SK-N-SH (cell line): ENCODE measurements around the gene TBL3. TPM values are rescaled to one million over a fixed set of nuclear protein-coding genes. Genes with fewer than 3 reads are reported as not detected.

Source experiments
- CTCF ChIA-PET: fragments of 300-600, 350-600 bp; formaldehyde crosslinking; extraction: SDS; loops from one replicate; lab custom pipeline; 2021; lab: Yijun Ruan, JAX
- POLR2A ChIA-PET: fragments of 350-600 bp; sonication (Branson Sonifier 250); formaldehyde crosslinking; extraction: SDS; loops from one replicate; lab custom pipeline; 2020; ENCODE audit warnings: antibody characterized with exemption, inconsistent platforms; lab: Yijun Ruan, JAX
- DNase-seq: peaks from one replicate; pipeline ENCODE4 v3.0.0; 2012
- H2AFZ ChIP-seq: fragments of 200-600 bp; sonication (generic); 2 replicates; pipeline ENCODE4 v1.8.1; 2016; ENCODE audit warnings: antibody characterized with exemption, mild to moderate bottlenecking, low read depth
- H3F3A ChIP-seq: fragments of 200-600 bp; sonication (generic); replicated peaks from 2 replicates; pipeline ENCODE3; 2016; ENCODE audit warnings: antibody characterized with exemption, mild to moderate bottlenecking; ENCODE audit not compliant: insufficient read depth
- H3K27ac ChIP-seq, 2 experiments: fragments of 200-500 bp in 1 of 2; fragments of 200-600 bp in 1 of 2; sonication (Bioruptor generic) in 1 of 2; sonication (generic), shearing (Covaris generic) in 1 of 2; 2 replicates each; pipeline versions ENCODE4 v1.5.1 to v1.6.1; 2014 to 2016; ENCODE audit warnings: low read depth in 2 of 2, inconsistent platforms in 1 of 2, low read length in 1 of 2, mild to moderate bottlenecking in 1 of 2, mixed read lengths in 1 of 2
- H3K27me3 ChIP-seq: fragments of 200-600 bp; sonication (generic), shearing (Covaris generic); 2 replicates; pipeline ENCODE4 v1.6.1; 2016; ENCODE audit warnings: mixed run types; ENCODE audit not compliant: insufficient read depth
- H3K36me3 ChIP-seq, 2 experiments: fragments of 200-500 bp in 1 of 2; fragments of 200-600 bp in 1 of 2; sonication (Bioruptor generic) in 1 of 2; sonication (generic) in 1 of 2; replicated peaks in 1 of 2; 2 replicates each; pipeline versions ENCODE3 to v1.5.1; 2014 to 2016; ENCODE audit warnings: low read length in 1 of 2, mild to moderate bottlenecking in 1 of 2; ENCODE audit not compliant: insufficient read depth in 2 of 2, control insufficient read depth in 1 of 2
- H3K4me1 ChIP-seq, 2 experiments: fragments of 200-500 bp in 1 of 2; fragments of 200-600 bp in 1 of 2; sonication (Bioruptor generic) in 1 of 2; sonication (generic), shearing (Covaris generic) in 1 of 2; 2 replicates each; pipeline versions ENCODE4 v1.5.1 to v1.6.1; 2014 to 2016; ENCODE audit warnings: low read depth in 1 of 2, low read length in 1 of 2, mixed run types in 1 of 2; ENCODE audit not compliant: insufficient read depth in 2 of 2, control insufficient read depth in 1 of 2
- H3K4me2 ChIP-seq: fragments of 200-600 bp; sonication (generic), shearing (Covaris generic); 2 replicates; pipeline ENCODE4 v1.6.1; 2017; ENCODE audit warnings: mixed run types
- H3K4me3 ChIP-seq, 2 experiments: fragments of 200-500 bp in 1 of 2; fragments of 200-600 bp in 1 of 2; sonication (Bioruptor generic) in 1 of 2; sonication (generic), shearing (Covaris generic) in 1 of 2; 2 replicates each; pipeline versions ENCODE4 v1.5.1 to v1.8.1; 2014 to 2016; ENCODE audit warnings: low read depth in 2 of 2, inconsistent platforms in 1 of 2, low read length in 1 of 2, mild to moderate bottlenecking in 1 of 2, mixed read lengths in 1 of 2, moderate library complexity in 1 of 2
- H3K79me2 ChIP-seq: fragments of 200-600 bp; sonication (generic); 2 replicates; pipeline ENCODE4 v1.8.1; 2017; ENCODE audit warnings: mild to moderate bottlenecking; ENCODE audit not compliant: insufficient read depth
- H3K9ac ChIP-seq: fragments of 200-600 bp; sonication (generic); 2 replicates; pipeline ENCODE4 v1.6.1; 2017; ENCODE audit warnings: mixed run types
- H3K9me2 ChIP-seq: fragments of 200-600 bp; sonication (generic); 2 replicates; pipeline ENCODE4 v1.6.1; 2017; ENCODE audit warnings: mixed run types
- H3K9me3 ChIP-seq: fragments of 200-600 bp; sonication (generic); 2 replicates; pipeline ENCODE4 v1.6.1; 2017; ENCODE audit warnings: mixed run types, mild to moderate bottlenecking, moderate library complexity
- H4K20me1 ChIP-seq: fragments of 200-600 bp; sonication (generic); 2 replicates; pipeline ENCODE4 v1.6.1; 2017; ENCODE audit warnings: mild to moderate bottlenecking, mixed run types; ENCODE audit not compliant: insufficient read depth
- CHD2 ChIP-seq: fragments of 150-350 bp; IDR thresholded peaks from 2 replicates; pipeline ENCODE4 v1.6.1; 2018; ENCODE audit warnings: low read length; ENCODE audit not compliant: partially characterized antibody
- ELF1 ChIP-seq: IDR thresholded peaks from 2 replicates; pipeline ENCODE4 v1.4.0; 2012
- EP300 ChIP-seq, 2 experiments: IDR thresholded peaks; 2 replicates each; pipeline versions ENCODE4 v1.4.0 to v1.6.1; 2012; ENCODE audit warnings: borderline replicate concordance in 1 of 2, low read depth in 1 of 2, low read length in 1 of 2
- EZH2phosphoT487 ChIP-seq: fragments of 200-600 bp; sonication (generic); IDR thresholded peaks from 2 replicates; pipeline ENCODE4 v1.6.1; 2017; ENCODE audit warnings: low read depth, mixed run types, mild to moderate bottlenecking, antibody characterized with exemption, moderate library complexity, borderline replicate concordance
- FOSL2 ChIP-seq: IDR thresholded peaks from 2 replicates; pipeline ENCODE4 v1.4.0; 2012; ENCODE audit warnings: low read depth, mild to moderate bottlenecking, moderate library complexity, borderline replicate concordance
- FOXJ3 ChIP-seq: sonication (generic); formaldehyde crosslinking; IDR thresholded peaks from 2 replicates; pipeline ENCODE4 v1.5.1; 2020; ENCODE audit warnings: mild to moderate bottlenecking, missing genetic modification reagents
- GATA2 ChIP-seq: sonication (generic); formaldehyde crosslinking; IDR thresholded peaks from 2 replicates; pipeline ENCODE4 v1.5.0; 2020; ENCODE audit warnings: mild to moderate bottlenecking, missing genetic modification reagents
- IRF3 ChIP-seq: fragments of 150-350 bp; IDR thresholded peaks from 2 replicates; pipeline ENCODE4 v1.6.1; 2016; ENCODE audit warnings: mild to moderate bottlenecking, low read depth, low read length
- MEF2A ChIP-seq: IDR thresholded peaks from 2 replicates; pipeline ENCODE4 v1.4.0; 2012; ENCODE audit warnings: low read depth, borderline replicate concordance
- NRF1 ChIP-seq: IDR thresholded peaks from 2 replicates; pipeline ENCODE4 v1.6.1; 2012; ENCODE audit warnings: low read depth, mild to moderate bottlenecking, low read length
- POLR2AphosphoS5 ChIP-seq: IDR thresholded peaks from 2 replicates; pipeline ENCODE4 v1.6.1; 2012; ENCODE audit warnings: low read depth, low read length
- RFX5 ChIP-seq: IDR thresholded peaks from 2 replicates; pipeline ENCODE4 v1.6.1; 2012; ENCODE audit warnings: mild to moderate bottlenecking, improper control_type of control experiment, low read length
- RXRA ChIP-seq: IDR thresholded peaks from 2 replicates; pipeline ENCODE4 v1.4.0; 2012; ENCODE audit warnings: low read depth, mild to moderate bottlenecking, borderline replicate concordance
- SMC3 ChIP-seq: IDR thresholded peaks from 2 replicates; pipeline ENCODE4 v1.6.1; 2012; ENCODE audit warnings: low read depth, low read length, improper control_type of control experiment
- TAF1 ChIP-seq: IDR thresholded peaks from 2 replicates; pipeline ENCODE4 v1.6.1; 2012; ENCODE audit warnings: low read depth, mild to moderate bottlenecking, low read length, moderate library complexity, borderline replicate concordance
- TCF12 ChIP-seq: IDR thresholded peaks from 2 replicates; pipeline ENCODE4 v1.4.0; 2012
- USF2 ChIP-seq: fragments of 150-350 bp; IDR thresholded peaks from 2 replicates; pipeline ENCODE4 v1.6.1; 2017; ENCODE audit warnings: antibody characterized with exemption, low read length, low read depth, borderline replicate concordance
- YY1 ChIP-seq: IDR thresholded peaks from 2 replicates; pipeline ENCODE4 v1.4.0; 2012; ENCODE audit warnings: low read depth, mild to moderate bottlenecking
- WGBS: methylation state at CpG from one replicate; pipeline ENCODE4 v1.1.6; 2017; ENCODE audit warnings: low lambda C conversion rate; 5-methylcytosine and 5-hydroxymethylcytosine counted together
- polyA plus RNA-seq, 3 experiments: library from polyadenylated mRNA; depleted of rRNA; stranded (reverse); fragments of >200 nt; gene quantifications; 2 replicates each; pipeline ENCODE4 v1.2.3, GENCODE V29; 2012

Gene TBL3
- polyA plus RNA-seq, 1 of the 3 experiments (the other 2 are of a cell fraction) = 37.1 TPM

GRCh38 chr16:1945559-1946391 lies 26.1 kb upstream of the TBL3 start:
- ChIA-PET CTCF (interaction anchor here (0.9 to 3.4 kb wide), 4 partner anchors 13 to 195 kb away, joined by 3 to 16 read pairs (median 4); no protein-coding TSS in a partner anchor), POLR2A (no interaction called here)
- no peak for DNase-seq
- Histone ChIP-seq H3K9me2 (no peaks in the 10 kb centered on the region), H3K36me3 (peaks cover 0 to 2% of the 10 kb centered on the region in 2 experiments), H3K27me3 (no peaks in the 10 kb centered on the region), H3F3A (no peaks in the 10 kb centered on the region), H3K9ac (no peak overlapping the region), H3K4me2 (no peak overlapping the region), H3K79me2 (no peaks in the 10 kb centered on the region), H2AFZ (no peak overlapping the region), H3K4me1 (peaks cover 0 to 10% of the 10 kb centered on the region in 2 experiments; a peak in 2 of 4 replicates), H4K20me1 (no peaks in the 10 kb centered on the region), H3K4me3 (no peak overlapping the region), H3K27ac (no peak overlapping the region), H3K9me3 (no peaks in the 10 kb centered on the region)
- no peak for TF ChIP-seq EZH2phosphoT487
- no peak for TF ChIP-seq RFX5
- no peak for TF ChIP-seq TCF12
- TF ChIP-seq GATA2 (CRISPR knock-in tag) = no peak
- TF ChIP-seq SMC3 = no peak
- TF ChIP-seq TAF1 = no peak
- no peak for TF ChIP-seq RXRA
- TF ChIP-seq IRF3 = no peak
- no peak for TF ChIP-seq NRF1
- 87% methylated on average over 12 of the region's 19 CpGs for WGBS

- ChIA-PET CTCF (interaction anchor here (0.9 to 1.9 kb wide), 4 partner anchors 12 to 194 kb away, joined by 3 to 6 read pairs (median 4); no protein-coding TSS in a partner anchor), POLR2A (no interaction called here)
- H3K27me3 ChIP-seq = no peaks in the 10 kb centered on the region
- H3K36me3 ChIP-seq = no peaks in the 10 kb centered on the region
- 86% methylated on average over 7 of the region's 38 CpGs for WGBS
- H3K79me2 ChIP-seq = no peaks in the 10 kb centered on the region
- no peaks in the 10 kb centered on the region for H4K20me1 ChIP-seq
- no peaks in the 10 kb centered on the region for H3K9me2 ChIP-seq
- TF ChIP-seq CHD2 = no peak
- TF ChIP-seq EP300 (IDR thresholded peaks at IDR 0.05; ENCODE audit: borderline replicate concordance in 1 of 2, low read depth in 1 of 2, low read length in 1 of 2) = no peak
- TF ChIP-seq FOSL2 = no peak
- no peak for TF ChIP-seq GATA2 (CRISPR knock-in tag)
- TF ChIP-seq RFX5 = no peak
- no peak for TF ChIP-seq FOXJ3 (CRISPR knock-in tag)
- no peak for TF ChIP-seq ELF1
- TF ChIP-seq SMC3 = no peak
- no peak for TF ChIP-seq USF2
- TF ChIP-seq POLR2AphosphoS5 = no peak
- TF ChIP-seq YY1 = no peak
- no peak for TF ChIP-seq RXRA
- no peak for TF ChIP-seq TCF12
- TF ChIP-seq MEF2A = no peak
- DNase-seq = no peak
- no peak overlapping the region for H2AFZ ChIP-seq
- no peak overlapping the region for H3K9ac ChIP-seq
- H3F3A ChIP-seq = no peaks in the 10 kb centered on the region
- no peaks in the 10 kb centered on the region for H3K9me3 ChIP-seq
- H3K4me2 ChIP-seq = no peak overlapping the region
- H3K4me3 ChIP-seq = no peak overlapping the region
- H3K4me1 ChIP-seq = peaks cover 0 to 8% of the 10 kb centered on the region in 2 experiments; a peak in 2 of 4 replicates
- H3K27ac ChIP-seq = no peak overlapping the region
Measured at GRCh38 chr16:1946495-1947368, 25.1 kb upstream of the TBL3 start.
